OCI-LY7 (cell line): Measurements from ENCODE around the gene EIF3L.

Experiments used
- CTCF ChIP-seq: fragments of 200-600 bp; sonication (generic); conservative IDR thresholded peaks from 2 replicates; pipeline ENCODE4 v1.5.1; 2014; ENCODE audit warnings: mild to moderate bottlenecking, antibody characterized with exemption, low read length, moderate library complexity, mixed read lengths
- EZH2phosphoT487 ChIP-seq: fragments of 200-600 bp; sonication (generic); IDR thresholded peaks from 2 replicates; pipeline ENCODE4 v1.6.1; 2018; ENCODE audit warnings: low read depth, borderline replicate concordance, mild to moderate bottlenecking, mixed run types, antibody characterized with exemption, low read length, moderate library complexity, mixed read lengths

- no peak for TF ChIP-seq CTCF
- no peak for TF ChIP-seq EZH2phosphoT487
Measured at GRCh38 chr22:37807410-37808293, 41.6 kb upstream of the EIF3L start, which contains the start of gene GCAT.
